Activated gamma-delta T cell treated with anti-CD3 and anti-CD28 coated beads, Interleukin-2, amount 50 U/mL, for 16 hours (primary cell): ENCODE data around the gene FSTL4.

Experiments used
- DNase-seq: peaks from one replicate; pipeline ENCODE4 v3.0.0-alpha.2; 2020; ENCODE audit warnings: low read depth

Gene FSTL4

GRCh38 chr5:133514456-133514855, 97.9 kb downstream of the FSTL4 start:
- DNase-seq: no peak

DNA sequence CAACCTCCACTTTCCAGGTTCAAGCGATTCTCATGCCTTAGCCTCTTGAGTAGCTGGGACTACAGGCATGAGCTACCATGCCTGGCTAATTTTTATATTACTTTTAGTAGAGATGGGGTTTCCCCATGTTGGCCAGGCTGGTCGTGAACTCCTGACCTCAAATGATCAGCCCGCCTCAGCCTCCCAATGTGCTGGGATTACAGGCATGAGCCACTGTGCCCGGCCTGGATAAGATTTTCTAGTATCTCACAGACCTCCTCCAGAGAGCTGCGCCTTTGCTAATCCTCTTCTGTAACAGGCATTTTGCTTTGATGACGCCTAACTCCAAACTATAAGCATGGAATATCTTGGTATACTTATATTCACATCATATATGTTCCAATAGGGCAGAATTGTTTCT, 99.4 kb downstream of the FSTL4 start:
- no peak for DNase-seq

DNA sequence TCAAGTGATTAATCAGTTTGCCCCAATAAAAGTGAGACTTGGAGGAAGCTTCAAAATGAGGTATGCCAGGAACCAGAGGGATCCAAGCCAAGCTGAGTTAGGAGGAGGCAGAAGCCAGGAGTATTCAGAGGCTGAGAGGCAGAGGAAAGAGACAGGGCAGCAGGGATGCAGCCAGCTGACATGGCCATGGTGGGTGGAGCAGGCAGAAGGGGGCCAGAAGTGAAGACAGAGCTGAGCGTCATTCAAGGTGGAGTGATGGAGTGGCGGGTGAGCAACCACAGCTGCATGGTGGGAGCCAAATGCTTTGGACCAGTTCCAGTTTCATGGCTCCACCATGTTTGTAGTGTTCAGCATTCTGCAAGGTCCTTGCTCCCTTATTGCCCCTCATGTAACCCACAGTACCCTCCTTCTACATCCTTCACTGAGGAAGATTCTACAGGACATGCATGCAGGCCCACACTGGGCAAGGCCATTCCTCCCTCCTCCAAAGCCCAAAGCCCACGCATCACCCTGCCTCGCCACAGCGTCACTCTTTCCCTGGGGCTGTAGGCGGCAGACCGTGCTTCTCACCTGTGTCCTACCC, 100.6 kb downstream of the FSTL4 start:
- no peak for DNase-seq

DNA sequence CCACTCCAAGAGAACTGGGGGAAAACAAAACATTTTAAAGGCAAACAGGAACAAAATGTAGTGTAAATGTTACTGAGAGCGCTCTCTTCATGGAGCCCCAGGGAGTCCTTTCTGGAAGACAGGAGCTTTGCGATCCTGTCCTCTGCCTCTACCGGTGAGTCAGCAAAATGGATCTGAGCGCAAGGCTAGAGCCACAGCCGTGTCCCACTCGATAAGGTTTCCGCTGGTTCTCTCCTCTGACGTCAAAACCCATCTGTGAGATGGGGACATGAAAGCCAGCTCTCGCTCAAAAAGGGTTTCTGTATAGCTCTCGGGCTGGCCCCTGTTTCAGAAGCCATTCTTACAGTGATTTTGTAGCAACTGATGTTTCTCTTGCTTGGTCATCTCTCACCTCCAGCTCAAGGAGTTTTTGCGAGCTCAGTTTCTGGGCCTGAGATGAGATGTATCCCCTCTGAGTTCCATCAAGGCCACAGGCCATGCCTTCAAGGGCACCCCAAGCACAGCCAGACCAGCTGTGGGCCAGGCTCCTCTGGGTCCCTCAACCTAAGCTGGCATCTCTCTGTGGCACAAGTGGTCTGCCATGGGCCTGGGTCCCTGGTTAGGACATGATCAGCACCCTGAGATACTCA, 101.6 kb downstream of the FSTL4 start:
- no peak for DNase-seq

DNA sequence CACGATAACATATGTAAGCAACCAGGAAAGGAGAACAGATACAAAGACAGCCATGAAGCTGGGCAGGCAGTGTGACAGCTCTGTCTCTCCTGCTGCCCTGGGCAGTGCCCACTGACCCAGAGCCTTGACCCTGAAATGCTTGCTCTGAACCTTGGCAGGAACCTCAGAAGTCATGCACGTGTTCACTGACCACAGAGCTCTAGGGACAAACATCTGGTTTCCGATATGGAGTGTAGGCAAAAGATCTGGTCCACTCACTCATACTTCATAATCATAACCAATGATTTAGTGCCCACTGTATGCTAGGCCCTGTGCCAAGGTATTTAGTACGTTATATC, 102.6 kb downstream of the FSTL4 start:
- DNase-seq: no peak

GRCh38 chr5:133508845-133509741, 103.2 kb downstream of the FSTL4 start:
- no peak for DNase-seq

GRCh38 chr5:133508331-133508730, 104.0 kb downstream of the FSTL4 start:
- no peak for DNase-seq

GRCh38 chr5:133506181-133506580, 106.2 kb downstream of the FSTL4 start:
- DNase-seq: no peak

DNA sequence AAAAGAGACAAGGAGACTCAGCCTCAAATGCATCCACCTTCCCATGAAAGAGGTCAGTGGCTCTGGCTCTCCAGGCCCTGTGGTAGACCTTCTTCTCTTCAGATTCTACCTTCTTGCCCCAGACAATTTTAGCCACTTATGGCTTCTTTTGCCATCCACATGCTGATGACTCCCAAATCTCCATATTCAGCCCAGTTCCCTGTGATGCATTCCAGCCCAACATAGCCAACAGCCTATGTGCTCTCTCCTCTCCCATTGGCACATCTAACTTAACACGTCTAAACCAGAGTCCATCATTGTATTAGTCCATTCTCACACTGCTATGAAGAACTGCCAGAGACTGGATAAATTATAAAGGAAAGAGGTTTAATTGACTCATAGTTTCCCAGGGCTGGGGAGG, 108.8 kb downstream of the FSTL4 start:
- no peak for DNase-seq

DNA sequence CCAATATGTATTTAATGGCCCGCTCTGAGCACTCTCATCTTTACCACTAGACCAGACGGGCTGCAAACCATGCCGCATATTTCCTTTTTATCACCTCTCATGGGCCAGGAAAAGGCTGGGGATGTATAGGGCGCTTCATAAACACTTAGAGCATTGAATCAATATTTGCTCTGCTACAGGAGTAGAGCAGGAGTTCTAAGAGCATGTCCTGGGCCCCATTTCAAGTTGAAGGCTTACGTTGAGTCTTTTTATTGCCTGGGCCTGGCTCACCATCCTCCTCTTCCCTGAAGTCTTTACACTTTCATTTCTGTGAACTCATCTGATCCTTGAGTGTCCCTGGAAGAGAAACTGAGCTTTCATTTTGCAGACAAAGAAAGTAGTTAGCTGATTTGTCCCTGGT, 112.4 kb downstream of the FSTL4 start:
- DNase-seq: no peak

DNA sequence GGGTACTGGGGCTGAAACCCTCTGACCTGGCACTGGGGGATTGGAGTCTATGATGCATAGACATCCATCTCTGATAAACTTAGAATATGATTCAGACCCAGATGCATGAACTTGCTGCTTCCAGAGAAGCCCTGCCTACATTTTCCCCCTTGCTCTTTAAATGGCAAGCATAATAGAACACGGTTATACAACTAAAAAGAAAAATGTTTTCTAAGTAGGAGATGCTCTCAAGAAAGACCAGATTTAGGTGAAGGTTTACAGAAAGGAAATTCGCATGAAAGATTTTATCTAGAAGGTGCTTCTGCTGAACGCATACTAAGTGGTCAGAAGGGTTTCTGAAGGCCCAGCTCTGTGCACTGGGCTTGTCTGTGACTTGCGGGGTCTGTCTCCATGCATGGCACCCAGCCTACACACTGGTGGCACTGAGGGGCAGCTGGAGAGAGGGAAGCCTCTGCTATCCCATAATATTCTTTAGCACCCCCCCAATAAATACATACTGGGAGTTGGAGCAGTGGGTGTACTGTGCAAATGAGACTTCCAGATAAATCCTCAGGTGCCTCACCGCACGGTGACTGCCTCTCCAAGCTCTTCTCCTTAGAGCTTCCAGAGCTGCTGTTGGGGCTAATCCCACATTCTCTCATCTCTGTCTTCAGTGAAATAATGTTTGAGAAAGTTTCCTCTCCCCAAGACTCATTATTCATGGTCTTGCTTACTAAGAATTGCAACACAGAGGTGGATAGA, 114.6 kb downstream of the FSTL4 start:
- DNase-seq: no peak

GRCh38 chr5:133496631-133497030, 115.7 kb downstream of the FSTL4 start:
- no peak for DNase-seq

DNA sequence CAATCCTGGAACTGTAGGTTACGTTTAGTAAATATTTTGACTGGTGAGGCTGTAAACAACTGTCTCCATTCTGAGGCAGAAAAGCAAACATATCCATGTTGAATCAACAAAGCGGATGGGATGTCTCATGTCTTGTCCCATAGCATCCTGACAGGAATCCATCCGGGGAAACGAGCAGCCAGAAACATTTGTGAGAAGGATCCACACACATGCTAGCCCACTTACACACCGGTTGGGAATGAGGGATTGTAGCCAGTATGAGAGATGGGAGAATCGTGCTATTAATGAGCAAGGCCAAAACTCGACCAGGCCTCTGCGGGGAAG, 117.5 kb downstream of the FSTL4 start:
- DNase-seq: no peak

DNA sequence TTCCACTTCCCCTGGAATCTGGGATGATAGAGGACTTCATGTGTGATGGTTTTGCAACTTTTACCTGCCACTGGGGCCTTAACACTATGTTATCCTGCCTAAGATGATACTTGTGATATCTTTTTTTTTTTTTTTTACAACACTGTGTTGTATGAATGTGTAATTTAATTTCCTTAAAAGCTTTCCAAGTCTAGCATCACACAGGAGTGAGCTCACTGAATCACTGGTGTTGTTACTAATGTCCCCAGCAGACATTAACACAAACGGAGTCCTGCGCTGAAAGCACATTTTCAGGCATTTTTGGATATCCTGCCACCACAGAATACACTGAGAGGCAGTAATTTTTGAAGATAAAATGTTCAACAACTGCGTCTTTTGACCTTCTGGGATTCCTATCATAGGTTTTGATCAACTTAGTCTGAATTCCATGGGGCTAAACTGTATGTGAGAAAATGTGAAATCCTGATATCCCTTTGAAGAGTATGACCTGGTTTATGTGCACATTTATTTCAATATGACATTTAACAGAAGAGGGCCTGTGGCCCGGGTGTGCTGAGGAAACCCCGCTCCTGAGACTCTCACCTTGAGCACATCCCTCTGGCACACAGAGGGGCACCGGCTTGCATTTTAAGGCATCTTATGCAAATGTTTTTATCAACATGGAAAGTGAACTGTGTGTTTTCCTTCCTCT, 118.0 kb downstream of the FSTL4 start:
- no peak for DNase-seq

GRCh38 chr5:133489632-133490031, 122.7 kb downstream of the FSTL4 start:
- DNase-seq: no peak

DNA sequence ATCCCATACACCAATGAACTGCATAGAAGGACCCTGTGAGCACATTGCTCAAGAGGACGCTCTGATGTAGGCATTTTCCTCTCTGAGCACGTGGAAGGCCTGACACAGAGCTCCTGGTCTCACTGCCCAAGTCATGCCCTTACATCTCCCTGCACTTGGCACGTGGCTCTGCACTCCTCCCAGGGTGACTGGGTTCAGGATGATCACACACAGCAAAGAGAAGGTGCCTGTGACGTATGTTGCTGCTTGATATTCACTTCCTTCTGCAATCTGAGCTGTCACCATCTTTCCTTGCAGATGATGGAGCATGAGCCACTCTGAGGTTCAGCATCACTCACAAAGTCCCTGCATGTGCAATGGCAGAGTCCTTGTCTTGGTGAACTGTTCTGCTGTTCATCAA, 125.2 kb downstream of the FSTL4 start:
- no peak for DNase-seq

DNA sequence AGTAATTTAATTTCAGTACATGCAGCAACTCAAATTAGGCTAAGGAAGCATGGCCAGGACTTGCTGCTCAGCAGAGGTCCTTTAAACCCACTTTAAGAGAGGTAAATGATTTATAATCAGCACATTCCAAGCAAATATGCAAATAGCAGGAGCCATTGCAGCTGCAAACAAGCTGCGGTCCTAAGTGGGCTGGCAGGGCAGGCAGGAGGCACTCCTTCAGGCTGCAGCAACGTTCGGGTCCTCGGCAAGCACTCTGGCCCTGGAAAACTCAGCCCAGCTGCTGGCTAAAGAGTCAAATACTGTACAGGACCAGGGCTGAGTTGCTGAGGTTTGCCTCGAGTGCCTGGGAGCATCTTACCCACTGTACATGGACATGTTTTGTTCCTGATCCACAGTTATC, 126.9 kb downstream of the FSTL4 start:
- DNase-seq: no peak

DNA sequence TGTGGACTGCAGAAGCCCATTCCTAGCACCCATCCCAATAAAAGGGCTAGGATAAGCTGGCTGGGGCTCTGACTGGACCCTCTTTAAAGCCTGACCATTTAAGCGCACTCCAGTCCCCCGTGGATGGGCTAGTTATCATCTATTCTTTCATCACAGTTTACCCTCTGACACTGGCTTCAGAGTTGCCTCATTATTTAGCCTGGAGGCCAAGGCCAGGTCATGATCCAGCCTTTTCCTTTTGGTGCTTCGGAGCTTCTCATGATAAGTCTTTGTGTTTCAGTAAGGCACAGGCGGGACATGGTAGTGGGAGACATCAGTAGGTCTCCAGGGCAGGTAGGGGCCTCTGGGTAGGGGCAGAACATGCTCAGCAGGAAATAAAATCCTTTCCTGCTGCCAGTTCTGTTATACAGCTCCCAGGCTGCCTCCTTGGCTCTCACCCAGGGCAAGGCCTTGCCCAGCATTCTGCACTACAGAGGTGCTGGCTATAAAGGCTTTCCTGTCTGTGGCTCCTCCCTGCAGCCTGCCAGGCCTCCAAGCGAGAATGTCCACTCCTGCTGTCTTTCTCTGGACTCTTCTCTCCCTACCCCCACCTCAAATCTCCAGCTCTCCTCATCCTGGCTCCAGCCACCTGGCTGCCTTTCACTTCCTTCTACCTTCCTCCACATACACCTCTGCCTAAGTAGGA, 128.8 kb downstream of the FSTL4 start:
- no peak for DNase-seq

- no peak for DNase-seq
These were observed 130.3 kb downstream of the FSTL4 start for GRCh38 chr5:133482028-133482427.

- DNase-seq: no peak
These were observed 131.5 kb downstream of the FSTL4 start for GRCh38 chr5:133480866-133481265.

DNA sequence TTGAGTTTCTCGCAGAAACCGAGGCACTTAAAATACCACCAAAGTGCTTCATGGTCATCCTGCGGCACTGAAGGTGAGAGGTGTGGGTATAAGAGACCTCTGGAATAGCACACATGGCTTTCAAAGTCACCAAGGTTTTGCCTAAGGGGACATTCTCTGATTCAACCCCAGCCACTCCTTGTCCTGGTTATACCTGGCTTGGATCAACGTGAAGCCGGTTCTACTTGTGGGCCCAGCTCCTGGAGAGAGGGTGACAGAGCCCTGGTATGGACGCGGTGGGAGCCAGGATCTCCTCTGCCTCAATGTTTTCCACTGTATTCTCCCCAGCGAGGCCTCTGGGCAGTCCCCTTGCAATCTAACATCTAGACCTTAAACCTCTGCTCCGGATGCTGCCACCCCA, 132.0 kb downstream of the FSTL4 start:
- no peak for DNase-seq
